HG02571 (cell line): ENCODE data around the gene ZFYVE28.

Experiments
- ATAC-seq: cut with Tn5 transposase; IDR thresholded peaks from one replicate; pipeline ENCODE4 v1.9.1; 2021; ENCODE audit warnings: mild to moderate bottlenecking, moderate library complexity; ENCODE audit not compliant: unreplicated experiment

ZFYVE28 gene

DNA sequence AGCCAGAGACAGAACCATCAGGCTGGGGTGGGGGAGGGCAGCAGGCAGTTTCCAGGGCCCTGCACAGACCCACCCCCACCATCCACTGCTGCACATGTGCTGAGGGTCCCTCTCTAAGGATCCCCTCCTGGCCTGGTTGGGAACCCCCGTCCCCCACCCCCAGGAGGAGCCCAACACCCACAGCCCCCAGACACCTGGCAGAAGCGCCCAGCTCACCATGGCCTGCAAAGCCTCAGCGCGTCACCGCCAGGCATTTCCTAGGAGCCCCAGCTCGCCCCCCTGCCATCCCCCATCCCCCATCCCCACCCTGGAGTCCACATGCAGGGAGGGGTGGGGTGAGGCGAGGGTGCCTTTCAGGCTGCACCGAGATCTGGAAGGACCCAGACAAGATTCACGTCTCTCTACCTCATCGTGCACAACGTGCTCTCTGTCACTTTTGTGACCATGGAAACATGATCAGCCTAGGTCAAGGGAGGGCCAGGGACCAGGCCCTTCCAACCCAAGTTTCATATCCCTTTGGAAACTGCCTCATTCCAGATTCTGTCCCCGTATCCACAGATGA lies 165.8 kb downstream of the ZFYVE28 start:
- ATAC-seq: no peak

- ATAC-seq: no peak
These were observed 166.5 kb downstream of the ZFYVE28 start for GRCh38 chr4:2251795-2252529.

- no peak for ATAC-seq
These were observed 167.2 kb downstream of the ZFYVE28 start for GRCh38 chr4:2251073-2251794.

- no peak for ATAC-seq
These were observed 167.9 kb downstream of the ZFYVE28 start for GRCh38 chr4:2250357-2251072.

DNA sequence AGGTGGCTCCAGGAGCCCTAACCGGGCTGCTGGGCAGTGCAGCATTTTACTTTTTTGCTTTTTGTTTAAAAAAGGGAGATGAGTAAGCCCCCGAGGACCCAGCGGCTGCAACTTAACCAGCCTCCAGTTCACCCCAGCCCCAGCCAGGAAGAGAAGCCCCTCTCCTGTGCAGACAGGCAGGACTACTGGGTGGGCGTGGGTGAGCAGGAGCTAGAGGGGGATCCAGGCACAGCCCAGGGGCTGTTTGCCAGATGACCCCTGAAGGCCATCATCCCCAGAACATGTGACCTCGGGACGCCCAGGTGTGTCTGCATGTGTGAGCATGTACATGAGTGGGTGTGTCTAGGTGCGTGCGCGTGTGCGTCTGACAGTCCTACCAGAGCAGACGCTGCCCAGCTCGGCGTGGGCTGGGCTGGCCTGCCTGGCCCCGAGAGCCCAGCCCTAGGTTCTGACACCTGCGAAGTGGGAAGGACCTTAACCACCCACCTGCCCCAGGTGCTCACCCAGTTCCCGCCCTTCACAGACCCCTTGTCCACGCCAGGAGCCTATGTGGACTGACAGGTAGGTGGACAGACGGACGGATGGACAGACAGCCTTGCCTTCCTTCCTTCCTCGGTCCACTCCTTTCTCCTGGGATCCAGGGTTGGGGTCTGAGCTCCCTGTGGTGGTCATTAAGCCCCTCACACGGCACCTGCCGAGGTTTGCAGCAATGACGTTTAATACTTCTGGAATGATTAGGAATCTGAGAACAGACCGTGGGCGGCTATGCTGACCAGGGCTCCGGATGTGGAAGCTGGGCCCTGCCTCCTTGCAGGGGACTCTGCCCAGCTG lies 168.7 kb downstream of the ZFYVE28 start:
- ATAC-seq: no peak

DNA sequence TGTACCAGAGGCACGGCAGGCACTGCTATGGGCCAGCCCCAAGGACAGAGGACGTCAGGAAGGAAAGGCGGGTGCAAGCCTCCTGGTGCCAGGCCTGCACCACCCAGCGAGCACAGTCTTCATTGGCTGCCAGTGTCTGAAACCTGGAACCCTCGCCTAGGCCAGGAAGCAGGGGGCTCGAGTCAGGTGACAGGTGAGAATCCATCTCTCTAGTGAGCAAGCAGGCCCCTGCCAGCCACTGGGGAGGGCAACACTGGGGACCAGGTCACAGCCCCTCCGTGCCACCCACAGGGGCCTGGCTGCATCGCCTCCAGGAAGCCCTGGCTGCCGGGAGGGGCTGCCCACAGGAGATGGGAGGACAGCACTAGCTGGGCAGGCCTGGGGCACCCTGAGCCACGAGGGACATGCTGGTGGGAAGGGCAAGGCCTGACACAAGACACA lies 169.6 kb downstream of the ZFYVE28 start:
- ATAC-seq: no peak

DNA sequence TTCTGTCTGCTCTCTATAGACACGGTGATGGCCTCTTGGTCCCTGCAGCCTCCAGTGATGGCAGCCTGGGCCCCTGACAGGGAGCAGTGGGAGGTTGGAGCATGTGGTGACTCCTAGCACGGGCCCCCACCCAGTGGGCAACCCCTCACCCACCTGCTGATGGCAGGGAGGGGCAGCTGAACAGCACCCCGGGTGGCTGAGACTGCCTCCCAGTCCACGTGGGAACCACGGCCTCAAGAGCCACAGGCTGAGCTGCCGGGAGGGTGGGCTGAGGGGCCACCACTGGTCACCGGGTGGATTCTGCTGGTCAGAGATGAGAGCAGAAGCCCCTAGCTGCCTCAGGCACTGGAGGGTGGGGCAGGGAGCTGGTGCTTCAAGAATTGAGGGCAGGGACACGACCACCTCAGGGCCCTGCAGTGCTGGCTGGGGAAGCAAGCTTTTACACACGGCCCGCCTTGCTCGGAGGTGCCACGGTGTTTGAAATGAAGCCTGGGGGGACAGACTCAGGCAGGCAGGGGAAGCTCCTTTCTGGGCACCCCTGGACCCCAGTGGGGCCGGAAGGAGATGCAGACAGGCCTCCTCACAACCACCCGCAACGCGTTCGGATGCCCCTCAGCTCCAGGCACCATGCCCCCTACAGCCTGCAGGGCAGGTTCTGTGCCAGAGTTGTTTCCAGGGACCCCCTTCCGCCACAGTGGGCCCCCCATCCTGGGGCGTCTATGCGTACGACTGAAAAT lies 170.2 kb downstream of the ZFYVE28 start:
- no peak for ATAC-seq

GRCh38 chr4:2247128-2248043 lies 171.1 kb downstream of the ZFYVE28 start:
- ATAC-seq: no peak

DNA sequence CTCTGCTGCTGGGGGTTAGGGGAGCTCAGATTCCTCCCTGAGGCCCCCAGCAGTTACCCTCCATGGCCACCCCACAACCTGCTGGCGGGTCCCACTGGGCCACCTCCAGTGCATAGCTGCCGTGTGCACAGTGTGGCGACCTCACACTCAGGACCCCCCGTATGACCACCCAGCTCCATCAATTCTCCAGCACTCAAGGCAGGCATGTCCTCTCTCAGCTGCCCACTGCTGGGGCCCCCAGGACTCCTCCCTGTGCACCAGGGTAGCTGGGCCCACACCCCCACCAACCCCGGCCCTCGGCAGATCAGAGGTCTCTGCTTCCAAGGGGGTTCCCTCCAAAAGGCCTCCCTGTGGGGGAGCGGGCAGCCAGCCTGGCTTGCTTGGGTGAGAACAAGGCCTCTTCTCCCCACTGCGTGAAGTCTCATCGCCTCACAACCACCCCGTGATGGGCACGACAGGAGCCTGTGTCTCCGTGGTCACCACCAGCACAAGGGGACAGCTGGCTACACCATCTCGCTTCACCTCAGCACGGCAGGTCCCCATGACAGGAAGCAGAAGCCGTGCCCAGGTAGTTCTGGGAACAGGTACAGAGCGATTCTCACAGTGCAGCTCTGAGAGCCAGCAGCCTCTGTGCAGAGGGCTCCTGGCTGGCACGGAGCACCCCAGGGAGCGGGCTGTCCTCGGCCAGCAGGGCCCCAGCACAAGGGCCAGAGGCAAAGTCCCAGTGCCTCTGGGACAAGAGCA lies 171.9 kb downstream of the ZFYVE28 start:
- no peak for ATAC-seq

GRCh38 chr4:2245787-2246275 lies 172.6 kb downstream of the ZFYVE28 start:
- no peak for ATAC-seq

- ATAC-seq: no peak
These were observed 173.2 kb downstream of the ZFYVE28 start for GRCh38 chr4:2245057-2245786.

- no peak for ATAC-seq
These were observed 174.6 kb downstream of the ZFYVE28 start for GRCh38 chr4:2243681-2244380.

DNA sequence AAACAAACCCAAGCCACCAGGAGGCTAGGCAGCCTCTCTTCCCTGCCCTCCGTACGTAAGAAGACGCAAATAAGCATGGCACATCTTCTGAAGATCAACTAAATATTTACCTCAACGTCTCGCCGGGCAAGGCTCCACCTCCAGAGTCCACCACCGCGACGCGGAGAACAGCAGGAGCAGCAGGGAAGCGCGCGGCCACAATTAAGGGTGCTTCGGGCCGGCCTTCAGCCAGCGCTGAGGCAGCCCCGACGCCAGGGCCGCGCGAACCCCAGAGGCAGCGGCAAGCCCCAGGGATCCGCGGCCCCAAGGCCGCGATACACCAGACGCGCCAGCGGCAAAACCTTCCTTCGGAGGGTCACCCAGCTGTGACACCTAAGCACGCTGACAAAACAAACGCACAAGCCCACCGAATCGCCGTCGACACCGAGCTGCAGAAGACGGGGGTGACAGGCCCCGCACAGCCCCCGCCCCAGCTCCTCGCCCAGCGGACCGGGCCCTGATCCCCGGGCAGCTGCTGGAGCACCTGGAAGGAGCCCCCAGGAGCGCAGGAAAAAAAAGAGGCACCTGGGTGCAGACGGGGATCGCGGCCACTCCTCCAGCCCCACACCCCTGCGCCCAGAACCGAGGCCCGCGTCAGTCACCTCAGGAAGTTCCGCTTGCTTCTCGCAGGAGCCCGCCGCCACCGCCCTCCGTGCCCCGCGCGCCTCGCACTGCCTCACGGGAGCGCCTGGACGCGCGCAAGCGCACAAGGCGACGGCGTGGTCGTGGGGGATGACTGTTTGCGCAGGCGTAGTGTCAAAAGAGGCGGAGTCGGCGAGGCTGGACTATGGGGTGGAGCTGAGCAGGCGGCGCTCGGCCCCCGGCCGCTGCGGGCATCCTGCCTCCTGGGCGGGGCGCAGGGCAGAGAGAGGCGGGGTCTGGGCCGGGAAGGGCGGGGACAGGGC lies 176.8 kb downstream of the ZFYVE28 start, which contains the start of the genes HAUS3 and POLN:
Gene HAUS3, minus strand, starts transcription at position 712 of the 944 bp plus-strand sequence. CDS start 1,175 bp downstream, outside the sequence.
Gene POLN, minus strand, starts transcription at position 712 of the 944 bp plus-strand sequence. CDS start 12,890 bp downstream, outside the sequence.
- peak; percentile 84 for ATAC-seq

GRCh38 chr4:2241003-2241402 lies 177.4 kb downstream of the ZFYVE28 start:
- ATAC-seq: no peak
